Skin of body (tissue), 2 donors: Measurements from ENCODE around the gene SMNDC1. TPM values are rescaled to one million over a fixed set of nuclear protein-coding genes. Genes with fewer than 3 reads are reported as not detected.
"Not testable (repeated sequence)": the region's sequence is repeated elsewhere in the genome, so short reads cannot be mapped to it uniquely, and the experiment has no call there.

Experiments
- DNase-seq: peaks from one replicate; lab custom pipeline; 2025; lab: John Stamatoyannopoulos, UW
- total RNA-seq: library from RNA; depleted of rRNA; stranded (reverse); fragments of >200 nt; gene quantifications from one replicate; pipeline ENCODE4 v1.2.3, GENCODE V29; 2014

Gene SMNDC1
- total RNA-seq, 1 donor from 2014 or later = 13.8 TPM

- no peak for DNase-seq
Observed at GRCh38 chr10:110252151-110252550, 52.6 kb downstream of the SMNDC1 start.

DNA sequence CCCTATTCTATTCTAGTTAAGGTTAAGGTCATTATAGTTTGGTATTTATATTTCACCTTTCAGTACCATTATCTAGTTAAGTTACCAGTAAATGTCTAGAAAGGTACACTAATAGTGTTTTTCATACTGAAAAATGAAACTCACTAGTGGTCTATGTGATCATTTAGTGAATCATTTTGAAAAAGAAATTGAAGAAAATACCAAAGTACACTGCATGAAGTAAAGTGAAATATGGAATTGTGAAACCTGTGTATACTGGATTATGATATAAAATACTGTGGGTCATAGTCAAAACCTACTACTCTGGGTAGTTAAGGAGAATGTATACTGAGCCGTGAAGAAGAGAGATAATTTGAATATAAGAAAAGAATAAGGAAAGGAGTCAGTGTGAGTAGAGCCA is 53.3 kb downstream of the SMNDC1 start:
- not testable (repeated sequence) for DNase-seq

- DNase-seq = not testable (repeated sequence)
Observed at GRCh38 chr10:110249489-110249888, 55.2 kb downstream of the SMNDC1 start.

GRCh38 chr10:110247833-110248232 is 56.9 kb downstream of the SMNDC1 start:
- not testable (repeated sequence) for DNase-seq

DNA sequence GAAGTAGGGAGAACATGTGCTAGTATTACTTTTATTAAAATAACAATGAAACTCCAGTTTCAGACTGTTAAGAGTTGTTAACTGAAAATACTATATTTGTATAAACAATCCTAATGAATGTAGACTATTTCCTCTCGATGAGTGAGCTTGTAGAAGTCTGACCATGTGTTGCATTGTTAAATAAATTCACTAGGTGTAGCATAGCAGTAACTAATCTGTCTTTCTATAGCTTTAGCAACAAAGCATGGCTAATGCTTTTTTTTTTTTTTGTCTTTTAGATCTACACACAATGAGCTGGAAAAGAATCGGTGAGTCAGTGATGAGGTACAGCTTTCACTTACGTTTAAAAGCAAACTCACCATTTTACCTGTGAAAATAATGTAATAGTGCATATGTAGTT is 60.2 kb downstream of the SMNDC1 start:
- no peak for DNase-seq

DNA sequence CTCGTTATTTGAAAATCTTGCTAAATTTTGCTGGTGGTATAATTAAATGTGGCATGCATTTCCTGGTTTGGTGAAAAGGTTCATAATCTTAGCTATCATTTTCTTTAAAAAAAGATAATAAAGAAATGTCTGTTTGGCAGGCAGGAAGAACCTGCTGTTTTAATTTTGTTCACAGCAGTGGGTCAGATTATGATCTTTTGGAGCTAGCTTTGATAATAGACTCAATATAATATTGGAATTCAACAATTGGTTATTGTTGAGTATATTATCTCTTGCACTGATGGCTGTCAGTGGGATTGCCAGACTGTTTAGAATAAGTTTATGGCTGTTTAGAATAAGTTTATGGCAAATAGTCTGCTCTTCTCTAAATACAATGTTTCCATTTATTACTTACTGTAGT is 62.2 kb downstream of the SMNDC1 start:
- DNase-seq = no peak

DNA sequence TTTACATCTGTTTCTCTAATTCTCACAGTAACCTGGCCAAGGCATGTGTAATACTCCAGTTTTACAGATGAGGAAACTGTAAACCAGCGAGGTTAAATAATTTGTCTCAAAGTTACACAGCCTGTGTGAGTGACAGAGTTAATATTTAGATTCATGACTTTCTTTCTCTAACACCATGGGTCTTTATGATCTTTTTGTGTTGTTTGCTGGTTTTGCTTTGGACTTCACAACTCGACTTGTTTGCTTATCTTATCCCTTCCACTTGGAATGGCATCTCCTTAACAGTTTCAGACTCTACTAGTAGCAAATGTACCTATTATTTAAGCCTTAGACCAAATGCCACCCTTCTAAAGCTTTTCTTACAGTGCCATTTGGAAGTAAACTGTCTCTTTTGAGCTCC is 62.9 kb downstream of the SMNDC1 start:
- DNase-seq = no peak

DNA sequence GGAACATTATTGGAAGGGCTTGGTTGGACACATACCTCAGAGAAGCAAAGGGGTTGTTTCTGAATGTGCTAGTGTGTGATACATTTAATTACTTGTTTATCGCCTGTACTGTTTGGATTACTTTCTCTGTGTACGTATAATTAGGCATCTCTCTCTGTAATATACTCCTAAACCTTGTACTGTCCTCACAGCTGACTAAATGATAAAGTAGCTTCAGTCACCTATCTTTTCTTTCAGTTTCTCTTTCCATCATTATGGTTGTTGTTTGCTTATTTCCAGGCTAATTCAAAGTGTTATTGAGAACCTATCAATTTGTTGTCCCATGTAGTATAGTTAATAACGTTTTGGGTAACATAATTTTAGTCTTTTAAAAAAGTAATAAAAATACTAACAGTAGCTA is 63.3 kb downstream of the SMNDC1 start:
- no peak for DNase-seq

Other genes starting within 250 kb of the SMNDC1 start
- gene MXI1, start 97.3 kb downstream of the SMNDC1 start, total RNA-seq = 44.5 TPM
- gene DUSP5, start 193.0 kb upstream of the SMNDC1 start, total RNA-seq = 18.0 TPM